WERI-Rb-1 (cell line): ENCODE measurements around the gene ATP2C1.

ENCODE experiments used
- DNase-seq: peaks from one replicate; pipeline ENCODE4 v3.0.0-alpha.2; 2020
- H3K27ac ChIP-seq: fragments of 250-450 bp; sonication (Bioruptor Pico); 2 replicates; pipeline ENCODE4 v1.5.1; 2020; ENCODE audit warnings: mild to moderate bottlenecking, moderate library complexity
- H3K27me3 ChIP-seq: fragments of 250-450 bp; sonication (Bioruptor Pico); 2 replicates; pipeline ENCODE4 v1.5.1; 2021; ENCODE audit warnings: mild to moderate bottlenecking, low read depth, moderate library complexity; ENCODE audit not compliant: insufficient read depth, severe bottlenecking
- H3K36me3 ChIP-seq: fragments of 250-450 bp; sonication (Bioruptor Pico); 2 replicates; pipeline ENCODE4 v1.5.1; 2020; ENCODE audit warnings: mild to moderate bottlenecking, moderate library complexity
- H3K4me3 ChIP-seq: 2 replicates; pipeline ENCODE4 v1.5.1; 2011; ENCODE audit warnings: low read depth, mild to moderate bottlenecking, control low read depth, low read length
- H3K9me3 ChIP-seq: fragments of 250-450 bp; sonication (Bioruptor Pico); 2 replicates; pipeline ENCODE4 v1.5.1; 2021; ENCODE audit warnings: mild to moderate bottlenecking, moderate library complexity; ENCODE audit not compliant: severe bottlenecking
- TF ChIP-seq, protein P1 (sequence below): IDR thresholded peaks from 2 replicates; pipeline ENCODE4 v1.5.1; 2011; ENCODE audit warnings: low read depth, mild to moderate bottlenecking, control low read depth, inconsistent platforms, low read length

ATP2C1 gene

DNA sequence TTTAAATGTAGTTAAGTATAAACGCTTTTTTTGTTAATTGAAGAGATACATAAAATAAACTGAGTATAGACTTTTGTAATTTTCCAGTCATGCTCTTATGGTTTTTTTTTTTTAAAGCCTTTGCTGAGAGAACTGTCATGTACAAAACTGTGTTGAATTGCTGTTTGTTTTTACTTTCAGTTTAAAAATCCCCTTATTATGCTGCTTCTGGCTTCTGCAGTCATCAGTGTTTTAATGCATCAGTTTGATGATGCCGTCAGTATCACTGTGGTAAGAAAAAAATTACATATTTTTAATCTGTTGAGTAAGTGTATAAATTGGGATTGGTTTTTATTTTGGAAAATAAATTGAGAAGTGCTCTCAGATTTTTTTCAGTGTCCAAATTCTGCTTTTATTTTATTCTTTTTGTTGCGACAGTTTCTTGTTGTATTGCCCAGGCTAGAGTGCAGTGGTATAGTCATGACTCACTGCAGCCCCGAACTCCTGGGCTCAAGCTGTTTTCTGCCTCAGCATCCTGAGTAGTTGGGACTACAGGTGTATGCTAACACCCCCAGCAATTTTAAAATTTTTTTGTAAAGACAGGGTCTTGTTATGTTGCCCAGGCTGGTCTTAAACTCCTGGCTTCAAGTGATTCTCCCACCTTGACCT, 40.7 kb downstream of the ATP2C1 start:
- TF ChIP-seq, protein P1, sequence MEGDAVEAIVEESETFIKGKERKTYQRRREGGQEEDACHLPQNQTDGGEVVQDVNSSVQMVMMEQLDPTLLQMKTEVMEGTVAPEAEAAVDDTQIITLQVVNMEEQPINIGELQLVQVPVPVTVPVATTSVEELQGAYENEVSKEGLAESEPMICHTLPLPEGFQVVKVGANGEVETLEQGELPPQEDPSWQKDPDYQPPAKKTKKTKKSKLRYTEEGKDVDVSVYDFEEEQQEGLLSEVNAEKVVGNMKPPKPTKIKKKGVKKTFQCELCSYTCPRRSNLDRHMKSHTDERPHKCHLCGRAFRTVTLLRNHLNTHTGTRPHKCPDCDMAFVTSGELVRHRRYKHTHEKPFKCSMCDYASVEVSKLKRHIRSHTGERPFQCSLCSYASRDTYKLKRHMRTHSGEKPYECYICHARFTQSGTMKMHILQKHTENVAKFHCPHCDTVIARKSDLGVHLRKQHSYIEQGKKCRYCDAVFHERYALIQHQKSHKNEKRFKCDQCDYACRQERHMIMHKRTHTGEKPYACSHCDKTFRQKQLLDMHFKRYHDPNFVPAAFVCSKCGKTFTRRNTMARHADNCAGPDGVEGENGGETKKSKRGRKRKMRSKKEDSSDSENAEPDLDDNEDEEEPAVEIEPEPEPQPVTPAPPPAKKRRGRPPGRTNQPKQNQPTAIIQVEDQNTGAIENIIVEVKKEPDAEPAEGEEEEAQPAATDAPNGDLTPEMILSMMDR: no peak
- no peak overlapping the region for H3K27ac ChIP-seq
- no peak for DNase-seq
- no peaks in the 10 kb centered on the region for H3K27me3 ChIP-seq
- H3K9me3 ChIP-seq: no peaks in the 10 kb centered on the region
- no peak overlapping the region for H3K4me3 ChIP-seq
- peaks cover 11% of the 10 kb centered on the region for H3K36me3 ChIP-seq

DNA sequence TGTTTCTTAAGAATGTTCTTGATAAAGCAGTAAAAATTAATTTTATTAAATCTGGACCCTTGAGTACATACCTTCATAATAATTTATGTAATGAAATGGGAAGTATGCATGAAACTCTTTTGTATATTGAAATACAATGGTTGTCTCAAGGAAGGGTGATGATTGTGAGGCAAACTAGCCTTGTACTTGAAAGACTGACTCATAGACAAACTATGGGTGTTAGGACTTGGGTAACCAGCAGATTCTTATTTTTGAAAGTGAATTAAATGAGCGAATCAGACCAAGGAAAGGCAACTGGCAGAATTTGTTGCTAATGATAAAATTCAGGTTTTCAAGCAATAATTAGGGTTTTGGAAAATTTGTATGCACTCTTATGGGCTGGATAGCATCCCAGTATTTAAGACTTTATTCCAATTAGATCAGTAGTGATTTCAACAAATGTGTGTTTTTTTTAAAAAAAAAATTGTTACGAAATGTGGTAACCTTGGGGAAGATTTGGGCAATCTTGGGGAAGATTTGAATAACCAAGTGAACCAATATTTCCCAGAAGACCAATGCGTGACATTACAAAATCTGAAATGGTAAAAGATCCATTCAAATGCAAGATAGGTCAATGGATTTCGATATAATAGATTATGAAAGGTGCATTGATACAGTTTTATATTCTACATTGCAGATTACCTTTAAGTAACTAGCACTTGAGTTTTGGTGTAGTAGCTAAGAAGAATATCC, 42.0 kb downstream of the ATP2C1 start:
- Histone ChIP-seq H3K27ac (no peak overlapping the region), H3K4me3 (no peak overlapping the region), H3K9me3 (no peaks in the 10 kb centered on the region), H3K27me3 (no peaks in the 10 kb centered on the region), H3K36me3 (peaks cover 11% of the 10 kb centered on the region)
- DNase-seq: no peak
- TF ChIP-seq, protein P1: no peak

DNA sequence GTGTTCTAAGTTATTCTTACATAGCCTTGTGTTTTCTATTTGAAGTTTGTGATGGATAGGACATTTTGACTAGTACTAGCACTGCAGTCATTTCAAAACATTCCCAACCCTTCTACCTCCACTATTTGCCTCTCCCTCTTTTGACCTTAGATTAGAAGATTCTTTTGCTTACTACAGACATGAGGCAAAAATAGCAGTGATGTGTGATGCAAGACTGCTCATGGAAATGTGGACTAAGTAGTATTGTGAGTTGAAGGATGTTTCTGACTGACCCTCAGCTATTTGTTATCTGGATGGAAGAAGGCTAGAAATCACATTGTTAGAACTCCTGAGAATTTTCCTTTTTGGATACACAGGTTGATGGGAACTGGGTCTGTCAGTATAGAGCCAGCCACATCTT, 45.9 kb downstream of the ATP2C1 start:
- H3K27ac ChIP-seq: no peak overlapping the region
- no peaks in the 10 kb centered on the region for H3K9me3 ChIP-seq
- H3K4me3 ChIP-seq: no peak overlapping the region
- H3K36me3 ChIP-seq: peaks cover 43% of the 10 kb centered on the region
- no peaks in the 10 kb centered on the region for H3K27me3 ChIP-seq
- DNase-seq: no peak
- TF ChIP-seq, protein P1: no peak

DNA sequence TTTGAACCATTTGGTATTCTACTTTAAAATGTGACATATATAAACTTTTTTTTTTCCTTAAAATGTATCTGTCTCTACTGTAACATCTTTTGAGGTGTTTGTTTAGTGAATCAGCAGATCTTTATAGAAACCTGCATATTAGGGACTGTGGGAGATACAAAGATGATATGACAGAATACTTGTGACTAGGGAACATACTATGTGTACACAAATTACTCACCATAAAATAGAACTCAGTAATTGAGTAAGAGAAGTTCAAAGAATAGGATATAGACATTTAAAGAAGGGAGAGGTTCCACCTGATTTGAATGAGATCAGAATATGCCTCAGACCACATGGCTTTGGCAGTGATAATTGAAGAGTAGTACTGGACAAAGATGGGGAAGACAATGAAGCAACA, 47.9 kb downstream of the ATP2C1 start:
- no peak overlapping the region for H3K4me3 ChIP-seq
- peaks cover 47% of the 10 kb centered on the region for H3K36me3 ChIP-seq
- H3K9me3 ChIP-seq: no peaks in the 10 kb centered on the region
- no peak overlapping the region for H3K27ac ChIP-seq
- TF ChIP-seq, protein P1: no peak
- no peak for DNase-seq
- H3K27me3 ChIP-seq: no peaks in the 10 kb centered on the region

DNA sequence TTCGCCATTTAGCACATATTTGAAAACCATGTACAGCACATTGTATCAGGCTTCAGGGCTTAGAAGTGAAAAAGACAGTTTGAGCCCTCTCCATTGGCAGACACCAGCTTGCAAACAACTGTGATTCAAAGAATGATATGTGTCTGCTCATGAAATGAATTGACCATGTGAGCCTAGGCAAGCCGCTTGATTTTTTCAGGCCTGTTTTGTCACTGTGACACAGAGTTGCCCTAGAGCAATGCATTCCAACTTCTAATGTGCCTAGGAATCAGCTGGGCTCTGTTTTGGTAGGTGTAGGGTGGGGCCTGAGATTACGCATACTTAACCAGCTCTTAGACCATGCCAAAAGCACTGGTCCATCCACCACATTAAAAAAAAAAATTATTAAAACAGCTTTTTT, 53.0 kb downstream of the ATP2C1 start:
- no peak overlapping the region for H3K27ac ChIP-seq
- no peaks in the 10 kb centered on the region for H3K27me3 ChIP-seq
- DNase-seq: no peak
- H3K9me3 ChIP-seq: no peaks in the 10 kb centered on the region
- no peak overlapping the region for H3K4me3 ChIP-seq
- H3K36me3 ChIP-seq: peaks cover 57% of the 10 kb centered on the region
- TF ChIP-seq, protein P1: no peak
